Cardiac fibroblast (primary cell): Measurements from ENCODE around the gene GET4.

Experiments
- DNase-seq, 2 donors: peaks; one replicate each; pipeline versions ENCODE4 v3.0.0 to v3.0.0-alpha.2; 2010; ENCODE audit warnings: low read depth in 2 of 2
- H3K4me3 ChIP-seq, 2 donors: replicated peaks in 1 of 2; 1 replicate in 1 of 2; 2 replicates in 1 of 2; pipeline ENCODE4 v1.5.1; 2011; ENCODE audit warnings: low read depth in 2 of 2, low read length in 2 of 2, mild to moderate bottlenecking in 2 of 2, moderate library complexity in 1 of 2
- CTCF ChIP-seq: IDR thresholded peaks from one replicate; pipeline ENCODE4 v1.5.1; 2011; ENCODE audit warnings: low read depth, mild to moderate bottlenecking, low read length, inconsistent platforms

Gene GET4

GRCh38 chr7:887488-887820 lies 11.1 kb downstream of the GET4 start:
- no peak for DNase-seq
- H3K4me3 ChIP-seq, result no peak overlapping the region

GRCh38 chr7:888081-889024 lies 12.0 kb downstream of the GET4 start:
- no peak for TF ChIP-seq CTCF

More at GRCh38 chr7:887488-887820, 11.1 kb downstream of the GET4 start:
- no peak for TF ChIP-seq CTCF

GRCh38 chr7:889025-889390 lies 12.7 kb downstream of the GET4 start:
- no peak for TF ChIP-seq CTCF
- H3K4me3 ChIP-seq, result no peak overlapping the region
- DNase-seq, result no peak

More at GRCh38 chr7:888081-889024, 12.0 kb downstream of the GET4 start:
- H3K4me3 ChIP-seq, result no peak overlapping the region
- no peak for DNase-seq

GRCh38 chr7:889391-889790 lies 13.0 kb downstream of the GET4 start:
- DNase-seq, result no peak
- no peak for TF ChIP-seq CTCF

GRCh38 chr7:890868-891267 lies 14.5 kb downstream of the GET4 start:
- no peak for TF ChIP-seq CTCF
- DNase-seq, result no peak
- H3K4me3 ChIP-seq, result no peak overlapping the region

More at GRCh38 chr7:889391-889790, 13.0 kb downstream of the GET4 start:
- H3K4me3 ChIP-seq, result no peak overlapping the region

- no peak for TF ChIP-seq CTCF
- DNase-seq, result no peak
- H3K4me3 ChIP-seq, result no peak overlapping the region
These were observed 14.9 kb downstream of the GET4 start for GRCh38 chr7:891291-891690.
